Measurements from ENCODE around the gene USP32. TPM values are rescaled to one million over a fixed set of nuclear protein-coding genes. Genes with fewer than 3 reads are reported as not detected.

USP32 gene
- total RNA-seq, 4 donors from 2014 or later: 56.3 to 72.0 (median 60.9) TPM

DNA sequence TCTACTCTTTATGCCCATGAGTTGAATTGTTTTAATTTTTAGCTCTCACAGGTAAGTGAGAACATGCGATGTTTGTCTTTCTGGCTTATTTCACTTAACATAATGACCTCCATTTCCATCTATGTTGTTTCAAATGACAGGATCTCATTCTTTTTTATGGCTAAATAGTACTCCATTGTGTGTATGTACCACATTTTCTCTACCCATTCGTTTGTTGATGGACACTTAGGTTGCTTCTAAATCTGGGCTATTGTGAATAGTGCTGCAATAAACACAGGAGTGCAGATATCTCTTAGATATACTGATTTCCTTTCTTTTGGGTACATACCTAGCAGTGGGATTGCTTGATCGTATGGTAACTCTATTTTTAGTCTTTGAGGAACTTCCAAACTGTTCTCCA is 261.5 kb downstream of the USP32 start:
- no peak for DNase-seq (ENCODE audit: low spot score in 2 of 2)
- H3K4me3 ChIP-seq (ENCODE audit: low read depth, poor library complexity, severe bottlenecking): no peak overlapping the region
- no peak for TF ChIP-seq POLR2A (IDR thresholded peaks at IDR 0.05)
- TF ChIP-seq, protein P1, sequence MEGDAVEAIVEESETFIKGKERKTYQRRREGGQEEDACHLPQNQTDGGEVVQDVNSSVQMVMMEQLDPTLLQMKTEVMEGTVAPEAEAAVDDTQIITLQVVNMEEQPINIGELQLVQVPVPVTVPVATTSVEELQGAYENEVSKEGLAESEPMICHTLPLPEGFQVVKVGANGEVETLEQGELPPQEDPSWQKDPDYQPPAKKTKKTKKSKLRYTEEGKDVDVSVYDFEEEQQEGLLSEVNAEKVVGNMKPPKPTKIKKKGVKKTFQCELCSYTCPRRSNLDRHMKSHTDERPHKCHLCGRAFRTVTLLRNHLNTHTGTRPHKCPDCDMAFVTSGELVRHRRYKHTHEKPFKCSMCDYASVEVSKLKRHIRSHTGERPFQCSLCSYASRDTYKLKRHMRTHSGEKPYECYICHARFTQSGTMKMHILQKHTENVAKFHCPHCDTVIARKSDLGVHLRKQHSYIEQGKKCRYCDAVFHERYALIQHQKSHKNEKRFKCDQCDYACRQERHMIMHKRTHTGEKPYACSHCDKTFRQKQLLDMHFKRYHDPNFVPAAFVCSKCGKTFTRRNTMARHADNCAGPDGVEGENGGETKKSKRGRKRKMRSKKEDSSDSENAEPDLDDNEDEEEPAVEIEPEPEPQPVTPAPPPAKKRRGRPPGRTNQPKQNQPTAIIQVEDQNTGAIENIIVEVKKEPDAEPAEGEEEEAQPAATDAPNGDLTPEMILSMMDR (IDR thresholded peaks at IDR 0.05): no peak
- intact Hi-C loops (cut with DNase I; ENCODE audit: low total_unique reads): no loop called here
- WGBS, 2 donors: 78 to 79% methylated on average over 3 of the region's 3 CpGs

DNA sequence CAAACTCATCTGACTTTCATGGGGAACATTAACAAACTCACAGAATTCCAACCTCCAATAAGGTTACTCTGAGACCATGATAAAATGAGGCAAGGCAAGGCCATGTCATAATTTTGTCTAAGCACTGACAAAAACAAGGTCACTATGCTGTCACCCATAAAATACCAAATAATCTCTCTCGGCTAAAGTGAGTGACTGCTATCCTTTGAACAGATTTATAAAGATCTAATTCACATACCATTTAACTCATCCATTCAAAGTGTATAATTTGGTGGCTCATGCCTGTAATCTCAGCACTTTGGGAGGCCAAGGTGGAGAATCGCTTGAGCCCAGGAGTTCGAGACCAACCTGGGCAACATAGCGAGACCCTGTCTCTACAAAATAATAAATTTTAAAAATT is 262.8 kb downstream of the USP32 start:
- no peak for TF ChIP-seq POLR2A (IDR thresholded peaks at IDR 0.05)
- TF ChIP-seq, protein P1 (IDR thresholded peaks at IDR 0.05): no peak
- WGBS, 2 donors: 90 to 92% methylated on average over 4 of the region's 4 CpGs
- no peak for DNase-seq (ENCODE audit: low spot score in 2 of 2)
- no peak overlapping the region for H3K4me3 ChIP-seq (ENCODE audit: low read depth, poor library complexity, severe bottlenecking)
- intact Hi-C loops (cut with DNase I; ENCODE audit: low total_unique reads): no loop called here

Other genes with a start within 250 kb of the USP32 start
- gene CA4, start 242.2 kb downstream of the USP32 start, total RNA-seq: 1 to 10 TPM; 1.5 to 3.5 (median 2.0) TPM
- gene CHCT1, start 30.4 kb upstream of the USP32 start, total RNA-seq: not detected
- 10 to 100 TPM; 14.8 to 21.6 (median 17.1) TPM for gene APPBP2, start 134.1 kb upstream of the USP32 start, total RNA-seq
- gene PPM1D, start 208.1 kb upstream of the USP32 start, total RNA-seq: 10 to 100 TPM; 10.9 to 31.1 (median 16.7) TPM